GM10248 (cell line): ENCODE data around the gene RMRP.

ENCODE experiments used
- CTCF ChIA-PET: fragments of 300-600 bp; sonication (Branson Sonifier 250); formaldehyde crosslinking; extraction: SDS; loops from one replicate; lab custom pipeline; 2021; ENCODE audit warnings: antibody characterized with exemption; lab: Yijun Ruan, JAX
- POLR2A ChIA-PET: fragments of 350-650 bp; sonication (Branson Sonifier 250); formaldehyde crosslinking; extraction: SDS; loops from one replicate; lab custom pipeline; 2020; ENCODE audit warnings: antibody characterized with exemption; lab: Yijun Ruan, JAX
- DNase-seq: peaks from one replicate; pipeline ENCODE4 v3.0.0; 2012; ENCODE audit errors: extremely low spot score
- TF ChIP-seq, protein P1 (sequence below): IDR thresholded peaks from 2 replicates; pipeline ENCODE4 v1.5.1; 2012; ENCODE audit warnings: mild to moderate bottlenecking, low read depth; ENCODE audit errors: extremely low read depth, missing control alignments, control extremely low read depth

Gene RMRP

DNA sequence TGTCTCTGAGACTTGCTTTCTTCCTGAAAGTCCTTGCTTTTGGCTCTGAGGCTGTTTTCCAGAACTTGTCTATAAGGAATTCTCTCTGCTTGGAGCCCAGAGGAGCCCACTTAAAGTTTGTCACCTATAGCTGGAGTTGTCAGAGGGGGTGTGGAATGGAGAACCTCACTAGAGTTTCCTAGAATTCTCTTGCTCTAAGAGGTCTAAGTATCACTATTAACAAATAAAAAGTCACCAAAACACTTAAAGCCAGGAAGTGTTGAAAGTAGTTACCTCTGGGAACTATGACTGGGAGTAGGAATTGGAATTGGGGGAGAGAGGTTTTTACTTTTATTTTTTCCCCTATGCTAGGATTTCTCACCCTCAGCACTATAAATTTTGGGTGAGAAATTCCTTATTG is 22.1 kb downstream of the RMRP start:
- TF ChIP-seq, protein P1, sequence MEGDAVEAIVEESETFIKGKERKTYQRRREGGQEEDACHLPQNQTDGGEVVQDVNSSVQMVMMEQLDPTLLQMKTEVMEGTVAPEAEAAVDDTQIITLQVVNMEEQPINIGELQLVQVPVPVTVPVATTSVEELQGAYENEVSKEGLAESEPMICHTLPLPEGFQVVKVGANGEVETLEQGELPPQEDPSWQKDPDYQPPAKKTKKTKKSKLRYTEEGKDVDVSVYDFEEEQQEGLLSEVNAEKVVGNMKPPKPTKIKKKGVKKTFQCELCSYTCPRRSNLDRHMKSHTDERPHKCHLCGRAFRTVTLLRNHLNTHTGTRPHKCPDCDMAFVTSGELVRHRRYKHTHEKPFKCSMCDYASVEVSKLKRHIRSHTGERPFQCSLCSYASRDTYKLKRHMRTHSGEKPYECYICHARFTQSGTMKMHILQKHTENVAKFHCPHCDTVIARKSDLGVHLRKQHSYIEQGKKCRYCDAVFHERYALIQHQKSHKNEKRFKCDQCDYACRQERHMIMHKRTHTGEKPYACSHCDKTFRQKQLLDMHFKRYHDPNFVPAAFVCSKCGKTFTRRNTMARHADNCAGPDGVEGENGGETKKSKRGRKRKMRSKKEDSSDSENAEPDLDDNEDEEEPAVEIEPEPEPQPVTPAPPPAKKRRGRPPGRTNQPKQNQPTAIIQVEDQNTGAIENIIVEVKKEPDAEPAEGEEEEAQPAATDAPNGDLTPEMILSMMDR: no peak
- ChIA-PET POLR2A (no interaction called here), CTCF (interaction anchor here (0.9 to 5.7 kb wide), 6 partner anchors 10 to 61 kb away, joined by 3 to 36 read pairs (median 5); partner anchors contain the start of genes CCDC107 and RMRP)
- no peak for DNase-seq

DNA sequence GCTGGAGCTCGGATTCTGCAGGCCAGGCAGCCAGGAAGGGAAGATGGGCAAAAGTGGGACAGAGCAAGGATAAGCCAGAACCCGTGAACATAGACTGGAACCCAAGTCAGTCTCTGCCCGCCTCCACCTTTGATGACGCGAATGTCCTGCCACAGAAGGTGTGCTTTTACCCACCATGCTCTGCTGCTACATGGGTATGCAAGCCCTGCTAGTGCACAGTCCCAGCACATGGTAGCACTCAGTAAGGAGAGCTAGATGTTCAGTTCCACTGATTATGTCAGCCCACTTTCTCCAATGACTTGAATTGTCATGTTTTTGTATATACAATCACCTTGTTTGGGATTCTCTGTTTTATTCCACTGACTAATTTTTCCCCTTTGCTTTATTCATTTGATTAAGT is 28.2 kb downstream of the RMRP start:
- DNase-seq: no peak
- TF ChIP-seq, protein P1: no peak
- ChIA-PET POLR2A (interaction anchor here (0.7 kb wide), 1 partner anchor 82 kb away, joined by 5 read pairs; no protein-coding TSS in a partner anchor), CTCF (interaction anchor here (1.1 to 4.0 kb wide), 10 partner anchors 11 to 159 kb away, joined by 3 to 30 read pairs (median 7); partner anchors contain the start of genes ARHGEF39, CCDC107, CD72 and CREB3)

DNA sequence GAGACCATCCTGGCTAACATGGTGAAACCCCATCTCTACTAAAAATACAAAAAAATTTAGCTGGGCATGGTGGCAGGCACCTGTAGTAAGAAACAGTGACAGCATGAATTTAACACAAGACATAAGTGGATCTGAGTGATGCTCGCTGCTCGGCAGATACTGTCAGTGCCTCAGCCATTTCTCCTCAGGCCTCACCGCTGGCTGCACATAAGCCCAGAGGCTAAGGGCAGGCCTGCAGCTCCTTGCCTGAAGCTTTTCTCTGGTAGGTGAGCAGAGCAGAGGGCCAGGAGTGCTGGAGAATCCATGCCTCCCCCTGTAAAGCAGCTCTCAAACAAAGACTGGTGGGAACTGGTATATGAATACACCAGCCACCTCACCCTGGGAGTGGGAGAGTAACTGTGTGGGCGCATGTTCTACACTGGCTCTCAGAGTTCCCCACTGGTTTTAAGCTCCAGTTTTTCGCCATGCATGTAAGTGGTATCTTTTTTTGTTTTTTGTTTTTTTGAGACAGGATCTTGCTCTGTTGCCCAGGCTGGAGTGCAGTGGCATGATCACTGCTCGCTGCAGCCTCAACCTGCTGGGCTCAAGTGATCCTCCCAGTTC is 29.3 kb downstream of the RMRP start:
- TF ChIP-seq, protein P1: no peak
- DNase-seq: no peak
- ChIA-PET POLR2A (interaction anchor here (0.8 kb wide), 1 partner anchor 19 kb away, joined by 3 read pairs; no protein-coding TSS in a partner anchor), CTCF (interaction anchor here (0.6 to 4.0 kb wide), 10 partner anchors 10 to 198 kb away, joined by 3 to 30 read pairs (median 7); partner anchors contain the start of genes ARHGEF39, CCDC107, CD72 and RMRP)

DNA sequence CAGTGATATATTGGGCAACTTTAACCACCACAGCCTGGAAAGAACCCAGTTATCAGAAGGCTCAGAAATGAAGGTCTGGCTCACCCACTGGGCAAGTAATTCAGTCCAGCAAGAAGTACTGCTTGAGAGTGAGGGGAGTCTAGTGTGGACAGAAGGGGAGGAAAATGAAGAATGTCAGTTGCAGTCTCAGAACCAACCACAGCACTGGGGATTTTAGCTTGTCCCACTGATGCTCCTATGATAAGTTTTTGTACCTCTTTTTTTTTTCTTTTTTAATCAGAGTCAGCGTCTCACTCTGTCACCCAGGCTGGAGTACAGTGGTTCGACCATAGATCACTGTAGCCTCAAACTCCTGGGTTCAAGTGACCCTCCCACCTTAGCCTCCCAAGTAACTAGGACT is 30.2 kb downstream of the RMRP start:
- DNase-seq: peak; percentile 20
- POLR2A ChIA-PET: interaction anchor here (0.8 kb wide), 1 partner anchor 18 kb away, joined by 3 read pairs; no protein-coding TSS in a partner anchor
- CTCF ChIA-PET: interaction anchor here (0.6 to 4.0 kb wide), 8 partner anchors 9 to 199 kb away, joined by 3 to 30 read pairs (median 6); partner anchors contain the start of gene CD72
- TF ChIP-seq, protein P1: no peak

DNA sequence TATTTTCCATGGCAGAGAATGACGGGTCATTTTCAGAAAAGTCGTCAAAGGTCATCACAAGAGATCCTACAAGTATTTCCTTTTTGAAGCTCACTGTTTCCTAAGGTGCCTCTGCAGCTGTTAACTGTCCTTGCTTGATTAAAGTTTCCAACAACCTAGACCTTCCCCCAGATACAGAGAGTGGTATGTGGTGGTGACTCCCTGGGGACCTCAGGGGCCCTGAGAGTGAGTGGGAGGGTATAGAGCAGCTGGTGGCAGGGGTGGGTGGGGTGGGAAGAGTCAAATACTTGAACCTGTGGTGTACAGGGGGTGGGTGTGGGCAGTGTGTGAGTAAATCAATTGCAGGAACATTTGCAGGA is 38.0 kb downstream of the RMRP start:
- TF ChIP-seq, protein P1: no peak
- DNase-seq: no peak
- CTCF ChIA-PET: interaction anchor here (1.0 to 11.5 kb wide), 11 partner anchors 9 to 985 kb away, joined by 3 to 97 read pairs (median 5); partner anchors contain the start of genes SIT1 and TESK1
- POLR2A ChIA-PET: interaction anchor here (0.5 kb wide), 1 partner anchor 505 kb away, joined by 5 read pairs; no protein-coding TSS in a partner anchor
